Progenitor cell of endocrine pancreas (in vitro differentiated cells): ENCODE measurements around the gene AHRR. TPM values are rescaled to one million over a fixed set of nuclear protein-coding genes. Genes with fewer than 3 reads are reported as not detected.

Experiments
- DNase-seq: peaks from one replicate; pipeline ENCODE4 v3.0.0; 2021; ENCODE audit warnings: low spot score; ENCODE audit not compliant: unreplicated experiment
- H3K27ac Mint-ChIP-seq: 2 replicates; pipeline ENCODE4 v1.8.0; 2021; ENCODE audit warnings: mild to moderate bottlenecking, moderate library complexity, mixed read lengths
- H3K27me3 Mint-ChIP-seq: 2 replicates; pipeline ENCODE4 v1.8.0; 2021; ENCODE audit warnings: mixed read lengths
- H3K36me3 Mint-ChIP-seq: 2 replicates; pipeline ENCODE4 v1.8.0; 2022; ENCODE audit warnings: mixed read lengths; ENCODE audit not compliant: insufficient read depth
- H3K4me1 Mint-ChIP-seq: 2 replicates; pipeline ENCODE4 v1.8.0; 2021; ENCODE audit warnings: low read depth, mixed read lengths
- H3K4me3 Mint-ChIP-seq: 2 replicates; pipeline ENCODE4 v1.8.0; 2021; ENCODE audit warnings: low read depth, mild to moderate bottlenecking, moderate library complexity, mixed read lengths
- H3K9me3 Mint-ChIP-seq: 2 replicates; pipeline ENCODE4 v1.8.0; 2021; ENCODE audit warnings: low read depth, mixed read lengths
- total RNA-seq: library from RNA; stranded (reverse); gene quantifications from 2 replicates; pipeline ENCODE4 v1.2.1, GENCODE V29; 2021
- TF ChIP-seq, protein P1 (sequence below): fragments of 200-600 bp; sonication (generic); IDR thresholded peaks from one replicate; pipeline ENCODE4 v1.5.0; 2021; ENCODE audit warnings: antibody characterized with exemption, mild to moderate bottlenecking; ENCODE audit not compliant: unreplicated experiment

AHRR gene
- total RNA-seq, 1 donor from 2014 or later: 1.3 TPM

DNA sequence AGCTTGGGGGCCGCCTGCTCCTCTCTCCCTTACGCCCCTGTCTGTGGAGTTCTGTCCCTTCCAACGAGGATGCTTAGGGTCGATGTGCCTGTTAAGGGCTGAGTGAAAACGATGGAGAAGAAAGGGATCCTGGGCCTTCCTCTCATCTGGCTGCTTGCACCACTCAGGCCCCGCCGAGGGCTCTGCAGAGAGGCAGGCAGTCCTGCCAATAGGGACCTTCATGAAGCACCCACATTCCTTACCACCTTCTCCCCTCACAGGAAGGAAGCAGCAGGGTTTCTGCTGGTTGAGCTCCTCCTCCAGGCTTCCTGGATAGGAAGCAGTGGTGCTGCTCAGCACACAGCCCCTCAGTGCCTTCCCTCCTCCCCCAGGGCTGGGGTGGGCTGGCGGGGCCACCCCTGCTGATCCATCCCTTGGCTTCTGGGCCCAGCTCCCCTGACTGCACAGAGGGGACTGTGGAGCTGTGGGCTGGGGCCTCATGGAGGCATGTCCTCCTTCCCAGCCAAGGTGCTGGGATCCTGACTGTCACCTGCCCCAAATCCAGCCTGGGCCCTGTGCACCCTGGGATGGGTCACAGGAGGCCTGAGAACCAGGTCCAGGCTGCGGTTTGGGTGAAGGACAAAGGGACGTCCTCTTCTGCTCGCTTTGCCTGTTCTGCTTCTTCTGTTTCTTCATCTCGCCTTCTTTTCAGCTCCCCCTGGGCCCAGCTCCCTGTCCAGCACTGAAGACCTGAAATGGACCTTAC lies 50.5 kb downstream of the AHRR start:
- Mint-ChIP-seq H3K27ac (no peak overlapping the region), H3K4me1 (no peaks in the 10 kb centered on the region), H3K9me3 (no peaks in the 10 kb centered on the region), H3K27me3 (peaks cover 52% of the 10 kb centered on the region), H3K36me3 (no peaks in the 10 kb centered on the region), H3K4me3 (no peak overlapping the region)
- TF ChIP-seq, protein P1, sequence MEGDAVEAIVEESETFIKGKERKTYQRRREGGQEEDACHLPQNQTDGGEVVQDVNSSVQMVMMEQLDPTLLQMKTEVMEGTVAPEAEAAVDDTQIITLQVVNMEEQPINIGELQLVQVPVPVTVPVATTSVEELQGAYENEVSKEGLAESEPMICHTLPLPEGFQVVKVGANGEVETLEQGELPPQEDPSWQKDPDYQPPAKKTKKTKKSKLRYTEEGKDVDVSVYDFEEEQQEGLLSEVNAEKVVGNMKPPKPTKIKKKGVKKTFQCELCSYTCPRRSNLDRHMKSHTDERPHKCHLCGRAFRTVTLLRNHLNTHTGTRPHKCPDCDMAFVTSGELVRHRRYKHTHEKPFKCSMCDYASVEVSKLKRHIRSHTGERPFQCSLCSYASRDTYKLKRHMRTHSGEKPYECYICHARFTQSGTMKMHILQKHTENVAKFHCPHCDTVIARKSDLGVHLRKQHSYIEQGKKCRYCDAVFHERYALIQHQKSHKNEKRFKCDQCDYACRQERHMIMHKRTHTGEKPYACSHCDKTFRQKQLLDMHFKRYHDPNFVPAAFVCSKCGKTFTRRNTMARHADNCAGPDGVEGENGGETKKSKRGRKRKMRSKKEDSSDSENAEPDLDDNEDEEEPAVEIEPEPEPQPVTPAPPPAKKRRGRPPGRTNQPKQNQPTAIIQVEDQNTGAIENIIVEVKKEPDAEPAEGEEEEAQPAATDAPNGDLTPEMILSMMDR: no peak
- peak; percentile 8 for DNase-seq

DNA sequence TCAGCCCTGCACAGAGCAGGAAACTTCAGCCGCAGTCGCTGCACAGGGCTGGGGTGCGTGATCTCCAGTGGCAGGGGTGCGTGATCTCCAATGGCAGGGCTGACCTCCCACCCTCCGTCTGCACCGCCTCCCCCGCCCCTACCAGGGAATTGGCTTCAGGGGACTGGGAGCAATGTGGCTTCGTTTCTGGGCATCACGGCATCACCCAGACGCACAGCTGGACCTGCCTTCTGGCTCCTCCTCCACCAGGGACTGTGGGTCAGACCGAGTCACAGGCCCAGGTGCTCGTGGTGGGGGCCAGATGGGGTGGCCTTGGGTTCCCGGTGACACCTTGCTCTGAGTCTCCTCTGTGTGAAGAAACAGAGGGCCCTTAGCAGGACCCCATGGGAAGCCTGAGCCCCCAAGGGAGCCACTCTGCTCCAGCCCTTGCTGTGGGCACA lies 51.1 kb downstream of the AHRR start:
- Mint-ChIP-seq H3K27ac (no peak overlapping the region), H3K36me3 (no peaks in the 10 kb centered on the region)
- peak; percentile 8 for DNase-seq

GRCh38 chr5:372996-373709 lies 51.6 kb downstream of the AHRR start:
- TF ChIP-seq, protein P1: no peak
- DNase-seq: peak; percentile 8
- peaks cover 47% of the 10 kb centered on the region for H3K27me3 Mint-ChIP-seq
- no peak overlapping the region for H3K27ac Mint-ChIP-seq
- H3K4me3 Mint-ChIP-seq: no peak overlapping the region
- no peaks in the 10 kb centered on the region for H3K36me3 Mint-ChIP-seq
- no peaks in the 10 kb centered on the region for H3K4me1 Mint-ChIP-seq
- H3K9me3 Mint-ChIP-seq: no peaks in the 10 kb centered on the region

More for the DNA sequence above, 51.1 kb downstream of the AHRR start:
- Mint-ChIP-seq H3K4me1 (no peaks in the 10 kb centered on the region), H3K9me3 (no peaks in the 10 kb centered on the region), H3K27me3 (peaks cover 49% of the 10 kb centered on the region), H3K4me3 (no peak overlapping the region)
- TF ChIP-seq, protein P1: no peak

DNA sequence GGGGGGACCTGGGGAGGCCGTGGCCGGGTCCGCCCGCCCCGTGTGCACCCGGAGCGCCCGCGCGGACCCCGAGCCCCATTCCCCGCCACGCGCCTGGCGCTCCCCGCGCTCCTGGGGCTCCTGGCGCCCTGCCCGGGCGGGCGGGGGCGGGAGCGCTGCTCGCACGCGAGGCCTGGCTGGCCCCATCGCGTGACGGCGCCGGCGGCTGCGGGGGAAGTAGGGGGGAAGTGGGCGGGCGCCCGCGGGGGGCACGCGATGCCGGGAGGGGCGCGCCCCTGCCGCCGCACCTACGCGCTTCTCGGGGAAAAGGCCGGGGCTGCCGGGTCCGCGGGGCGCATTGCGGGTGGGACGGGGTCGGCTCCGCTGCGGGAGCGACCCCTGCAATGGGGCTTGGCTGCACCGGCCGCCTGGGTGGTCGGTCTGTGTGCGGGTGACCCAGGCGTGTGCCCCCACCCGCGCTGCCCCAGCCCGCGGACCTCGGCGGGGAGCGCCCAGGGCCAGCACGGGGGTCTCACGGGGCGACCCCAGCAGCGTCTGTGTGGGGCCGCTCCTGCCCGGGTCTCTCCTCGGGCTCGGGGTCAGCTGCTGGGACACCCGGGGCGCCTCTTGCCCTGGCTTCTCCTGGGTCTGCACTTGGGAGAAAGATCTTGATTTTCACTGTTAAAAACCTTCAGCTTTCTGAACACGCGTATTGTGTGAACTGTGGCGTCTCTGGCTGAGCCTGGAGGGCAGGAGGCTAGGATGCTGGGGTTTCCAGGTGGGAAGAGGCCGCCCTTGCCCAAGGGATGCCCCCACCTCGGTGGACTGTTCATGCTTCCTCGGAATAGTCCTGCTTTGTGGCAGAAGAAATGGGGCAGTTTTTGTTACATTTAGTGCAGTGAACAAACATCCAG lies 52.4 kb downstream of the AHRR start:
- TF ChIP-seq, protein P1: no peak
- DNase-seq: peak; percentile 20
- Mint-ChIP-seq H3K27ac (no peak overlapping the region), H3K4me3 (peak overlapping the region; percentile 45), H3K36me3 (no peaks in the 10 kb centered on the region), H3K27me3 (peaks cover 44% of the 10 kb centered on the region), H3K9me3 (no peaks in the 10 kb centered on the region), H3K4me1 (no peaks in the 10 kb centered on the region)
